ENCODE data around the gene DHX16. TPM values are rescaled to one million over a fixed set of nuclear protein-coding genes. Genes with fewer than 3 reads are reported as not detected.

Gene DHX16
- polyA plus RNA-seq, 1 donor (not counting 4 experiments of a cell fraction or from before 2014, with no cell fraction given): 34.2 TPM

GRCh38 chr6:30645989-30646388, 26.8 kb downstream of the DHX16 start:
- FAIRE-seq (no peak), DNase-seq (ENCODE audit: low read depth, low spot score) (no peak)
- Histone ChIP-seq H3K4me2 (ENCODE audit: control insufficient read depth, extremely low read depth, insufficient read depth, low read depth, low read length) (peak overlapping the region; percentile 79), H2AFZ (ENCODE audit: control insufficient read depth, low read length) (no peak overlapping the region), H4K20me1 (ENCODE audit: control insufficient read depth, extremely low read depth, insufficient read depth, low read length) (no peaks in the 10 kb centered on the region), H3K27ac (ENCODE audit: control insufficient read depth, insufficient read depth, low read length) (no peak overlapping the region), H3K9ac (ENCODE audit: control insufficient read depth, extremely low read depth, insufficient read depth, low read length) (no peak overlapping the region), H3K79me2 (ENCODE audit: control insufficient read depth, insufficient read depth, low read length) (peaks cover 21% of the 10 kb centered on the region), H3K9me3 (ENCODE audit: control insufficient read depth, low read depth, low read length) (no peaks in the 10 kb centered on the region), H3K4me1 (ENCODE audit: control insufficient read depth, extremely low read depth, insufficient read depth, low read length) (peaks cover 12% of the 10 kb centered on the region), H3K36me3 (ENCODE audit: control insufficient read depth in 2 of 2, extremely low read depth in 1 of 2, insufficient read depth in 2 of 2, low read length in 2 of 2) (peaks cover 6 to 16% of the 10 kb centered on the region in 2 experiments), H3K9me1 (ENCODE audit: control insufficient read depth, extremely low read depth, insufficient read depth, low read length) (peaks cover 2% of the 10 kb centered on the region), H3K4me3 (ENCODE audit: control insufficient read depth in 2 of 3, extremely low read depth in 1 of 3, insufficient read depth in 2 of 3, low read depth in 1 of 3, low read length in 3 of 3) (no peak overlapping the region), H3K27me3 (ENCODE audit: control insufficient read depth, extremely low read depth, insufficient read depth, low read length) (no peaks in the 10 kb centered on the region)
- no peak for TF ChIP-seq EZH2 (IDR thresholded peaks at IDR 0.05; ENCODE audit: low read length)
- no peak for TF ChIP-seq CTCF (optimal IDR thresholded peaks at IDR 0.05 in 1 of 3, IDR thresholded peaks at IDR 0.05 in 1 of 3, conservative IDR thresholded peaks at IDR 0.05 in 1 of 3; ENCODE audit: extremely low read depth in 1 of 3, insufficient read depth in 2 of 3, low read length in 3 of 3)
- dilution Hi-C loops (cut with MboI; ENCODE audit: extremely low pct_ligation_motif_present, low sequenced_read_pairs): no loop called here

- Histone ChIP-seq H3K9me1 (ENCODE audit: control insufficient read depth, extremely low read depth, insufficient read depth, low read length) (peaks cover 2% of the 10 kb centered on the region), H3K27me3 (ENCODE audit: control insufficient read depth, extremely low read depth, insufficient read depth, low read length) (no peaks in the 10 kb centered on the region), H3K9me3 (ENCODE audit: control insufficient read depth, low read depth, low read length) (no peaks in the 10 kb centered on the region), H3K9ac (ENCODE audit: control insufficient read depth, extremely low read depth, insufficient read depth, low read length) (no peak overlapping the region), H3K27ac (ENCODE audit: control insufficient read depth, insufficient read depth, low read length) (no peak overlapping the region), H3K4me2 (ENCODE audit: control insufficient read depth, extremely low read depth, insufficient read depth, low read depth, low read length) (no peak overlapping the region), H4K20me1 (ENCODE audit: control insufficient read depth, extremely low read depth, insufficient read depth, low read length) (no peaks in the 10 kb centered on the region), H2AFZ (ENCODE audit: control insufficient read depth, low read length) (no peak overlapping the region), H3K79me2 (ENCODE audit: control insufficient read depth, insufficient read depth, low read length) (peaks cover 21% of the 10 kb centered on the region), H3K4me3 (ENCODE audit: control insufficient read depth in 2 of 3, extremely low read depth in 1 of 3, insufficient read depth in 2 of 3, low read depth in 1 of 3, low read length in 3 of 3) (no peak overlapping the region), H3K4me1 (ENCODE audit: control insufficient read depth, extremely low read depth, insufficient read depth, low read length) (peaks cover 12% of the 10 kb centered on the region), H3K36me3 (ENCODE audit: control insufficient read depth in 2 of 2, extremely low read depth in 1 of 2, insufficient read depth in 2 of 2, low read length in 2 of 2) (peaks cover 13 to 21% of the 10 kb centered on the region in 2 experiments)
- TF ChIP-seq EZH2 (IDR thresholded peaks at IDR 0.05; ENCODE audit: low read length): no peak
- no peak for TF ChIP-seq CTCF (optimal IDR thresholded peaks at IDR 0.05 in 1 of 3, IDR thresholded peaks at IDR 0.05 in 1 of 3, conservative IDR thresholded peaks at IDR 0.05 in 1 of 3; ENCODE audit: extremely low read depth in 1 of 3, insufficient read depth in 2 of 3, low read length in 3 of 3)
- DNase-seq (ENCODE audit: low read depth, low spot score): no peak
- dilution Hi-C loops (cut with MboI; ENCODE audit: extremely low pct_ligation_motif_present, low sequenced_read_pairs): no loop called here
- no peak for FAIRE-seq
Observed at GRCh38 chr6:30644769-30645168, 28.0 kb downstream of the DHX16 start.
